Measurements from ENCODE around the gene APOB. TPM values are rescaled to one million over a fixed set of nuclear protein-coding genes. Genes with fewer than 3 reads are reported as not detected.

The APOB gene
- total and polyA plus RNA-seq, 2 of the 13 experiments (the other 11 are each of a cell fraction or from before 2014, with no cell fraction given) = 1,569 to 2,515 TPM

DNA sequence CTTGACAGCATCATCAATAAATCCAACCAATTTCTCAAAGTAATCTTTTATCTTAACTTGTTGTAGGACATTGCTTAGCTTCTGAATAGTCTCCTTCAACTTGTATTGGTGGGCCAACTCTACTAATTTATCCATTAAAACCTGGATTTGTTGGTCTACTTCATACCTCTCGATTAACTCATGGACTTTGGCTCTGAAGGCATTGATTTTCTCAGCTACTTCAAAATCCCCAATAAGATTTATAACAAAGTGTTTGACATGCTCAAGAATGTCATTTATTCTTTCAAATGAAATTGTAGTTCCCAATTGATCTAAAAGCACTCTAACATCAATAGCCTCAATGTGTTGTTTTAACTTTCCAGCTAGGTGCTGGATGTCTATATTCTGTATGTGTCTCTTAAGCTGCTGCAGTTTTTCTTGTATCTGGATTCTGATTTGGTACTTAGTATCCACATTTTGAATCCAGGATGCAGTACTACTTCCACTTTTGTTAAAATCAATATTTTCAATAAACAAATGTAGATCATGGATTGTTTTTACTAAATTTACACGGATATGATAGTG is 34.1 kb downstream of the APOB start (continued):
- TF ChIP-seq, protein P1, sequence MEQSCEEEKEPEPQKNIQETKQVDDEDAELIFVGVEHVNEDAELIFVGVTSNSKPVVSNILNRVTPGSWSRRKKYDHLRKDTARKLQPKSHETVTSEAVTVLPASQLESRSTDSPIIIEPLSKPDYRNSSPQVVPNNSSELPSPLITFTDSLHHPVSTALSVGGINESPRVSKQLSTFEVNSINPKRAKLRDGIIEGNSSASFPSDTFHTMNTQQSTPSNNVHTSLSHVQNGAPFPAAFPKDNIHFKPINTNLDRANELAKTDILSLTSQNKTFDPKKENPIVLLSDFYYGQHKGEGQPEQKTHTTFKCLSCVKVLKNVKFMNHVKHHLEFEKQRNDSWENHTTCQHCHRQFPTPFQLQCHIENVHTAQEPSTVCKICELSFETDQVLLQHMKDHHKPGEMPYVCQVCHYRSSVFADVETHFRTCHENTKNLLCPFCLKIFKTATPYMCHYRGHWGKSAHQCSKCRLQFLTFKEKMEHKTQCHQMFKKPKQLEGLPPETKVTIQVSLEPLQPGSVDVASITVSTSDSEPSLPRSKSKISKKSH (CRISPR knock-in tag; IDR thresholded peaks at IDR 0.05; ENCODE audit: borderline replicate concordance) = no peak
- TF ChIP-seq ZIK1 (CRISPR knock-in tag; IDR thresholded peaks at IDR 0.05; ENCODE audit: borderline replicate concordance, low read depth) = no peak
- TF ChIP-seq ZFP36L2 (CRISPR knock-in tag; IDR thresholded peaks at IDR 0.05) = no peak
- no peak for TF ChIP-seq SMARCC2 (IDR thresholded peaks at IDR 0.05)
- no peak for TF ChIP-seq ZSCAN9 (CRISPR knock-in tag; IDR thresholded peaks at IDR 0.05; ENCODE audit: borderline replicate concordance)
- peak; percentile 68 for TF ChIP-seq MBD4 (IDR thresholded peaks at IDR 0.05; ENCODE audit: borderline replicate concordance, low read length)
- no peak for TF ChIP-seq KAT8 (CRISPR knock-in tag; IDR thresholded peaks at IDR 0.05)
- no peak for TF ChIP-seq GFI1 (CRISPR knock-in tag; IDR thresholded peaks at IDR 0.05; ENCODE audit: borderline replicate concordance)
- TF ChIP-seq SRSF9 (IDR thresholded peaks at IDR 0.05; ENCODE audit: borderline replicate concordance, insufficient read depth, low read depth, low read length, poor library complexity, severe bottlenecking) = no peak
- TF ChIP-seq, protein P2, sequence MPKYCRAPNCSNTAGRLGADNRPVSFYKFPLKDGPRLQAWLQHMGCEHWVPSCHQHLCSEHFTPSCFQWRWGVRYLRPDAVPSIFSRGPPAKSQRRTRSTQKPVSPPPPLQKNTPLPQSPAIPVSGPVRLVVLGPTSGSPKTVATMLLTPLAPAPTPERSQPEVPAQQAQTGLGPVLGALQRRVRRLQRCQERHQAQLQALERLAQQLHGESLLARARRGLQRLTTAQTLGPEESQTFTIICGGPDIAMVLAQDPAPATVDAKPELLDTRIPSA (CRISPR knock-in tag; IDR thresholded peaks at IDR 0.05; ENCODE audit: borderline replicate concordance) = no peak
- TF ChIP-seq SP2 (CRISPR knock-in tag; IDR thresholded peaks at IDR 0.05) = no peak
- TF ChIP-seq ATM (IDR thresholded peaks at IDR 0.05; ENCODE audit: borderline replicate concordance) = no peak
- TF ChIP-seq, protein P3, sequence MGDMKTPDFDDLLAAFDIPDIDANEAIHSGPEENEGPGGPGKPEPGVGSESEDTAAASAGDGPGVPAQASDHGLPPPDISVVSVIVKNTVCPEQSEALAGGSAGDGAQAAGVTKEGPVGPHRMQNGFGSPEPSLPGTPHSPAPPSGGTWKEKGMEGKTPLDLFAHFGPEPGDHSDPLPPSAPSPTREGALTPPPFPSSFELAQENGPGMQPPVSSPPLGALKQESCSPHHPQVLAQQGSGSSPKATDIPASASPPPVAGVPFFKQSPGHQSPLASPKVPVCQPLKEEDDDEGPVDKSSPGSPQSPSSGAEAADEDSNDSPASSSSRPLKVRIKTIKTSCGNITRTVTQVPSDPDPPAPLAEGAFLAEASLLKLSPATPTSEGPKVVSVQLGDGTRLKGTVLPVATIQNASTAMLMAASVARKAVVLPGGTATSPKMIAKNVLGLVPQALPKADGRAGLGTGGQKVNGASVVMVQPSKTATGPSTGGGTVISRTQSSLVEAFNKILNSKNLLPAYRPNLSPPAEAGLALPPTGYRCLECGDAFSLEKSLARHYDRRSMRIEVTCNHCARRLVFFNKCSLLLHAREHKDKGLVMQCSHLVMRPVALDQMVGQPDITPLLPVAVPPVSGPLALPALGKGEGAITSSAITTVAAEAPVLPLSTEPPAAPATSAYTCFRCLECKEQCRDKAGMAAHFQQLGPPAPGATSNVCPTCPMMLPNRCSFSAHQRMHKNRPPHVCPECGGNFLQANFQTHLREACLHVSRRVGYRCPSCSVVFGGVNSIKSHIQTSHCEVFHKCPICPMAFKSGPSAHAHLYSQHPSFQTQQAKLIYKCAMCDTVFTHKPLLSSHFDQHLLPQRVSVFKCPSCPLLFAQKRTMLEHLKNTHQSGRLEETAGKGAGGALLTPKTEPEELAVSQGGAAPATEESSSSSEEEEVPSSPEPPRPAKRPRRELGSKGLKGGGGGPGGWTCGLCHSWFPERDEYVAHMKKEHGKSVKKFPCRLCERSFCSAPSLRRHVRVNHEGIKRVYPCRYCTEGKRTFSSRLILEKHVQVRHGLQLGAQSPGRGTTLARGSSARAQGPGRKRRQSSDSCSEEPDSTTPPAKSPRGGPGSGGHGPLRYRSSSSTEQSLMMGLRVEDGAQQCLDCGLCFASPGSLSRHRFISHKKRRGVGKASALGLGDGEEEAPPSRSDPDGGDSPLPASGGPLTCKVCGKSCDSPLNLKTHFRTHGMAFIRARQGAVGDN (CRISPR knock-in tag; IDR thresholded peaks at IDR 0.05) = no peak
- TF ChIP-seq ZNF841 (CRISPR knock-in tag; IDR thresholded peaks at IDR 0.05; ENCODE audit: borderline replicate concordance) = no peak
- no peak for TF ChIP-seq ZNF782 (CRISPR knock-in tag; IDR thresholded peaks at IDR 0.05; ENCODE audit: borderline replicate concordance)
- no peak for TF ChIP-seq RORA (CRISPR knock-in tag; IDR thresholded peaks at IDR 0.05)
- no peak for TF ChIP-seq ZNF550 (CRISPR knock-in tag; IDR thresholded peaks at IDR 0.05; ENCODE audit: borderline replicate concordance)
- TF ChIP-seq ZBTB10 (CRISPR knock-in tag; IDR thresholded peaks at IDR 0.05; ENCODE audit: borderline replicate concordance) = no peak
- TF ChIP-seq SIN3A (IDR thresholded peaks at IDR 0.05; ENCODE audit: borderline replicate concordance, low read depth, low read length) = no peak
- TF ChIP-seq ZNF10 (CRISPR knock-in tag; IDR thresholded peaks at IDR 0.05; ENCODE audit: borderline replicate concordance, low read depth) = no peak
- TF ChIP-seq BCL6 (CRISPR knock-in tag; IDR thresholded peaks at IDR 0.05) = no peak
- no peak for TF ChIP-seq KLF16 (CRISPR knock-in tag; IDR thresholded peaks at IDR 0.05)

Data from HepG2 (cell line).